DMS53 (cell line): ENCODE data around the gene HAGH.
"Not testable (repeated sequence)": the region's sequence is repeated elsewhere in the genome, so short reads cannot be mapped to it uniquely, and the experiment has no call there.

Experiments used
- DNase-seq: peaks from one replicate; lab custom pipeline; 2025; lab: John Stamatoyannopoulos, UW

The HAGH gene

GRCh38 chr16:1810106-1810505 lies 16.5 kb downstream of the HAGH start:
- DNase-seq = no peak

DNA sequence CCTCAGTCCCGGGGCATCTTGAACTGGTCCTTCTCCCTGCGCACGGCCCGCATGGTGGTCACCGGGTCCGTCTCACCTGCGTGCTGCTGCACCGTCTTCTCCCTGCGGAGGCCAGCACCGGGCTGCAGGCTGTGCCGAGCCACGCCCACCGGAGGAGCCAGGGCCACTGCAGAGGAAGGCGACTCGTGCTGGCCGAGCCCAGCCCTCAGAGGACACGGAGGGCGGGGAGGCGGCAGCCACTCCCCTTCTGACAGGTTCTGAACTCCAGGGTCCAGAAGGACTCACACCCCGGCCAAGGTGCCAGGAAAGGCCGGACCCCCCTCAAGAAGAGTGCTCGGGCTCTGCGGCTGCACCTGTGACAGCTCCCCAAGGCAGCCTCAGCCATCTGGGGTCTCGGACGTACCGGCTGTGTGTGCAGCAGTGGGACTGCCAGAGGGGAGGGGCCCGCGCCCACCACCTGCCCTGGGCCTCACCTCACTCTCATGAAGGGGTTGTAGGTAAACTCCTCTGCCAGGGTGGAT lies 17.3 kb downstream of the HAGH start:
- no peak for DNase-seq

DNA sequence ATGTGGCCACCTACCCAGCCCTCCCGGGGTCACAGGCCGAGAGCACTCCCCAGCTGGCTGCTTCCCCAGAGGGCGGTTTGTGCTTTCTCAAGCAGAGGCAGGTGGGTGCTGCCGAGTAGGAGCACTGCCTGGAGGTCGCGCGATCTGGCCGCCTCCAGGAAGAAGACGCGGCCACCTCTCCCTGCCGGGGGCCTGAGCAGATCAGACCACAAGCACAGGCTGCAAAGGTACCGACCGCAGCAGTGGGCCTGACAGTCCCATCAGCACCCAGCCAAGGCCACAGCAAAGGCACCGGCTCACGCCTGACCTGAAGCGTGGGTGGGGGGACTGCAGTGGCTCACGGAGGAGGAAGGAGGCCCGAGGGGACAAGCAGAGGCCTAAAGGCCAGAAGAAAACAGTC lies 17.9 kb downstream of the HAGH start:
- DNase-seq = no peak

- no peak for DNase-seq
Observed at GRCh38 chr16:1807626-1808025, 19.0 kb downstream of the HAGH start.

DNA sequence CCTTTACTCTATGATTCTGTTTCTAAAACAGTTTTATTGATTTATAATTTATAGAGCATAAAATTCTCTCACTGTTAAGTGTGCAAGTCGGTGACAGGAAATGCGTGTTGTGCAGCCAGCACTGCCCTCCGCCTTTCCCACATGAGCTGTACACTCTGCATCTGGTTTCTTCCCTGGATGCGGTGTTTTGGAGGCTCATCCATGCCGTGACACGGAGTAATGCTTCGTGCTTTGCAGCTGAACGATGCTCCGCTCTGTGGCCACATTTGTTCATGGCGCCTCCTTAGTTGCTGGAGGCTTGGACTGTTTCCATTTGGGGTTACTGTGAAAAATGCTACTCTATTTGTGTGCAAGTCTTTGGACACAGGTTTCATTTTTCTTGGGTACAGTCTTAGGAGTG lies 25.9 kb downstream of the HAGH start:
- no peak for DNase-seq

DNA sequence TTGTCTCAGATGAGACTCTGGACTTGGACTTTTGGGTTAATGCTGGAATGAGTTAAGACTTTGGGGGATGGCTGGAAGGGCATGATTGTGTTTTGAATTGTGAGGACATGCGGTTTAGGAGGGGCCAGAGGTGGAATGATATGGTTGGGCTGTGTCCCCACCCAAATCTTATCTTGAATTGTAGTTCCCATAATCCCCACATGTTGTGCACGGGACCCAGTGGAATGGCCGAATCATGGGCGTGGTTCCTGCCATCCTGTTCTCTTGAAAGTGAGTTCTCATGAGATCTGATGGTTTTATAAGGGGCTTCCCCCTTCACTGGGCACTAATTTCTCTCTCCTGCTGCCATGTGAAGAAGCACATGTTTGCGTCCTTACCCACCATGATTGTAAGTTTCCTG lies 27.4 kb downstream of the HAGH start:
- DNase-seq = not testable (repeated sequence)

- DNase-seq = no peak
Observed at GRCh38 chr16:1794908-1795666, 31.5 kb downstream of the HAGH start.

GRCh38 chr16:1794221-1794871 lies 32.3 kb downstream of the HAGH start:
- peak; percentile 60 for DNase-seq

GRCh38 chr16:1793578-1794220 lies 32.9 kb downstream of the HAGH start, which contains the start of gene IGFALS:
Gene IGFALS, minus strand, starts transcription at chr16:1793705. Its CDS starts 53 bp downstream, at chr16:1793652.
- DNase-seq = peak; percentile 60

DNA sequence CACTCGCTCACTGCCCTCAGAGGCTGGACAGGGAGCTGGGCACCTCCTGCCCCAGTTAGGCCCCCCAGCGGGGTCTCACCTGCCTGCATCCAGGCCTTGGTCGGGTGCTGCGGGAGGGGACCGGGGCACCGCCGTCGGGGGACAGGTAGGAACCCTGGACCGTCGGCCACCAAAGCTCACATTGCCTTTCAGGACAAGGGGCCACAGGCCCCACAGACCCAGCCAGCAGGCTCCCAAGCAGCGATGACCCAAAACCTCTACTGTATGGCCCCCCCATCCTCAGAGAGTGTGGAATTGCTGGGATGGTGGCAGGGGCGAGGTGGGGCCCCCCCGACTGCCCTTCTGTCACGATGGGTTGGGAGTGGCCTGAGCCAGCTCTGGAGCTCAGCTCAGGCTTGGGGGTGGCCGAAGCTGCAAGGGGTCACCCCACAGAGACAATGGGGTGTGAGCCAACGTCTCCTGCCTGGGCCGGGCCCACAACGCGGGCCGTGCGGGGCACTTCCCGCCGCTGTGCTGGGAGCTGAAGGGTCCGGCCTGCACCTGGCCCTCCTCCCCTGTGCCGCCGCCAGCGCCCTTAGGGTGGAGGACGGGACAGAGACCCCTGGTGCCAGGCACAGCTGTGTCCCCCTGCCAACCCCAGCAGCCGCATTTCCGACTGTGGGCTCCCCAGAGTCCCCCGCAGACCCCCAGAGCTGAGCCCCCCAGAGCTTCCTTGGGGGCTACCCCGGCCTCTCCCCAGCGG lies 33.6 kb downstream of the HAGH start:
- DNase-seq = no peak

DNA sequence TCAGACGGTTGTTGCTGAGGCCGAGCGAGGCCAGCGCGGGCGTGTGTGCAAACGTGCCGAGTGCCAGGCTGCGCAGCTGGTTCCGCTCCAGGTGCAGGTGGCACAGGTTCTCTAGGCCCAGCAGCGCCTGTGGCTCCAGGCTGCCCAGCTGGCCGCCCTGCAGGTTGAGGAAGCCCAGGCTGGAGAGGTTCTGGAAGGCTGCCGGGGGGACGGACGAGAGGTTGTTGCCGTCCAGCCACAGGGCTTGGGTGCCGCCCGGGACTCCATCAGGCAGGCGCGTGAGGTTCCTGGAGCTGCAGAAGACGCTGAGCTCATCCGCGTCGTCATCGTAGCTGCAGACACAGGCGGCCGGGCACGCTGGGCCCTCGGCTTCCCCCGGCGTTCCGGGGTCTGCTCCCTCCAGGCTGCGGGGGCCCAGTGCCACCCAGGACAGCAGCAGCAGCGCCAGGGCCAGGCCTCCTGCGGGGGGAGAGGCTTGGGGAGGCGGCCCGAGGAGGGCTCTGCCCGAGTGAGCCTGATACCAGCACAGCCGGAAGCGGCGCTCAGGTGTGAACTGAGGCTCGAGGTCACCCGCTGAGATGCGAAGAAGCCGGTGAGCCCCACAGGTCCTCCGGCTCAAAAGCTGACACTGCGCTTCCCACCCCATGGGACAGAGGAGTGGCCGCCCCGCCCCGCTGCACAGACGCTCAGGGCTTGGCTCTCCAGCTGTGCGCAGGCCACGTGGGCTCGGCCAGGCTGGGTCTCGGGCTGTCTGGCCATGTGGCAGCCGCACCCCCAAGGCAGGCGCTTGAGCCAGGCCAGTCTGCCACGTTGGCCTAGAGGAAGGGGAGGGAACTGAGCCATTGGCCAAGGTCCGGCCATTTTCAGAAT lies 34.4 kb downstream of the HAGH start:
- no peak for DNase-seq

DNA sequence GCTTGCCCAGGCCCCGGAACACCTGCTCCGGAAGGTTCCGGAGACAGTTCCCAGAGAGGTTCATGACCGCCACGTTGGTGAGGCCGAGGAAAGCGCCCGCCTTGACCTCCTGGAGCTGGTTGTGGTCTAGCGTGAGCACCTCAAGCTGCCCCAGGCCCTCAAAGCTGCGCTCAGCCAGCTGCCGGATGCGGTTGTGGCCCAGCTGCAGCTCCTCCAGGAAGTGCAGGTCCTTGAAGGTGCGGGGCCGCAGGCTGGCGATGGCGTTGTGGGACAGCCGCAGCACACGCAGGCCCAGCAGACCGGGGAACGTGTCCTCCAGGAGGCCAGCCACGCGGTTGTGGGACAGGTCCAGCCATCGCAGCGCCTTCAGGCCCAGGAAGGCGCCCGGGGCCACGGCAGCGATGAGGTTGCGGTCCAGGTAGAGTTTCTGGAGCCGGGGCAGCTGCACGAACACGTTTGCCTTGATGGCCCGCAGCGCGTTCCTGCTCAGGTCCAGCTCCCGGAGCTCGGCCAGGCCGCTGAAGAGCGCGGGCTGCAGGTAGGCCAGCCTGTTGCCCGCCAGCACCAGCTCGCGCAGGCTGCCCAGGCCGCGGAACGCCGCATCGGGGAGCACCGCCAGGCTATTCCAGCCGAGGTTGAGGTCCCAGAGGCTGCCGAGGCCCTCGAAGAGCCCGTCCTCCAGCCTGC lies 35.2 kb downstream of the HAGH start:
- DNase-seq = no peak

- DNase-seq = no peak
Observed at GRCh38 chr16:1790611-1791255, 35.9 kb downstream of the HAGH start.

GRCh38 chr16:1790261-1790610 lies 36.4 kb downstream of the HAGH start:
- no peak for DNase-seq

DNA sequence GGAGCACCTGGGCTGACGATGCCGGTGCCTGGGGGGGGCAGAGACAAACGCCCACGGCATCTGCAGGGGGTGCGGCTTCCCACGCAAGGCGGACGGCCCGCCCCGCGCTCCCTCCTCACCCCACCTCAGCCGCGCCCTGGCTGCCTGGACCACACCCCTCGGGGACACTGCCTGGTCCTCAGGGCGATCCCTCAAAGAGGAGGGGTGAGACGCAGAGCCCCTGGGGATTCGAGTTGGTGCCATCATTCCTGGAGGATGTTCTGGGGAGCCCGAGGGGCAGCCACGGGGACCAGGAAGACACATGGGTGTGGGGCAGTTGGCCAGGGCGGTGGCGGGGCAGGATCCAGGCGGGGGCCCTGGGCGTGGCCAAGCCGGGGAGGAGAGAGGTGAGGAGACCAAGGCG lies 37.0 kb downstream of the HAGH start:
- no peak for DNase-seq

DNA sequence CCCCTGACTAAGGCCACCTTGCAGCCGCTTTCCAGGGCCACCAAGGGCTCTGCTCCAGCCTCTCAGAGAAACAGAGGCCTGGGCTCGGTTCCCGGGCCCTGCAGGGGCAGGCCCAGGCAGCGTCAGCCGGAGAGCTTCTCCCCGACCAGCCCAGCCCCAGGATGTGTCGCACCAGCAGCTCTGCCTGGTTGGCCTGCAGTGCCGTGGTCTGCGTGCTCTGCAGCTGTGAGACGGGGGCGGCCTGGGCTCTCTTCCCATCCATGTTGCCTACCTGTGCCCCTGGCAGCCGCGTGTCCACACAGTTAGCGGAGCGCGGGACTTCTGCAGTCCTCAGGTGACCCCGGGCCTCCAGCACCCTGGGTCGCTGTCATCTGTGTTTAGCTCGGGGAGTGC lies 37.9 kb downstream of the HAGH start:
- DNase-seq = no peak

DNA sequence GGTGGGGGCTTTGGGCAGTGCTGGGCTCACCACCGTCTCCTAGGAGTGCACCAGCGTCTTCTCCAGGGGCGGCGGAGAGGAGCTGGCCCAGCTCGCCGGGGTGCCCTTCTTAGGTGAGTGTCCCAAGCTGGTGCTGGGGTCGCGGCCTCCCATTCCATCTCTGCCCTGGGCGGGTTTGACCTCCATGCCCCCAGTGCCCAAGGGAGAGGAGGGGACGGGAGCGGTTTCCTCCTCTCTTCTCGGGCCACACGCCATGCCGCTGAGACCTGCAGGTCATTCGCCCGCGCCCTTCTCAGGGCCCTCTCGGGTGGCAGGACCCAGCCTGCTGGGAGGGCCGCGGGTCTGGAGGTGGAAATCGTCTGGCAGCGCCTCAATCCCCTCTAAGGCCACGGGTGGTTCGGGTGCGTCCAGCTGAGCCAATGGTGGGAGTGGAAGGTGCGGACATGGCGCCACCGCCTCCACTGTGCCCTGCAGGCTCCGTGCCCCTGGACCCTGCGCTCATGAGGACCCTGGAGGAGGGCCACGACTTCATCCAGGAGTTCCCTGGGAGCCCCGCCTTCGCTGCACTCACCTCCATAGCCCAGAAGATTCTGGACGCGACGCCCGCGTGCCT lies 38.4 kb downstream of the HAGH start:
- DNase-seq = no peak

DNA sequence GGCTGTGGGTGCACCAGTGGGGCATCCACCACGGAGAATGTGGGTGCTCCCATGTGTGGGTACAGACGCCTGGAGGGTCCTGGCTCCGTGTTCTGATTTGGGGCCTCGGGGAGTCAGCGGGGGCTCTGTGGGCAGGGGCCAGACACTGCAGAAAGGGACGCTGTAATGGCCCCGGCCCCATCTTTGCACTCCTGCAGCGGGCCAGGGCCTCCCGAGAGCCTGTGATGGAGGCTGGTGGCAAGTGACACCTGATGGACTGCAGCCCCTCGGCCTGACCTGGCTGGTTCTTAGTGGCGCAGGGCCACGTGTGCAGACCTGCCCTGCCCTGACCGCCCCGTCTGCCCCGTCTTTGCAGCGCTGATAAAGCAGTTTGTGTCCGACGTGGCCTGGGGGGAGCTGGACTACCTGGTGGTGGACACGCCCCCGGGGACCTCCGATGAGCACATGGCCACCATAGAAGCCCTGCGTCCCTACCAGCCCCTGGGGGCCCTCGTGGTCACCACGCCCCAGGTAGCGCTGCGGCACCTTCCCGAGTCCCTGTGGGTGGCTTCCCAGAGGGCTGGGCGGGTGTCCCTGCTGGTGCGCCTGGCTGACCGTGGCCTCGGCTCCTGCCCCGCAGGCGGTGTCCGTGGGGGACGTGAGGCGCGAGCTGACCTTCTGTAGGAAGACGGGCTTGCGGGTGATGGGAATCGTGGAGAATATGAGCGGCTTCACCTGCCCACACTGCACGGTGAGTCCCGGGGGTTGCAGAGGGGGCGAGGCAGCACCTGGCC lies 39.1 kb downstream of the HAGH start:
- no peak for DNase-seq

DNA sequence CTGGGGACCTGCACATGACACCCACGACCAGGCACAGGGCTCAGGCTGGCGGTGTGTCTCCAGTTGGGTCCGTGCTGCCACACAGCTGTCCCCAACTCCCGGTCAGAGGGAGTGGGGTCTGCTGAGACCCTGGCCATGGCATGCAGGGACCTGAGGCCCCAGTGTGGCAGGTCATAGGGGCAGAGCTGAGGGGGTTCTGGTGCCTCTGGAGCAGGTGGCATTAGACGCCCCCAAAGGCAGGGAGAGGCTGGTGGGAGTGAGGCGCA lies 39.6 kb downstream of the HAGH start:
- DNase-seq = no peak
